Measurements from ENCODE around the gene VPS54. TPM values are rescaled to one million over a fixed set of nuclear protein-coding genes. Genes with fewer than 3 reads are reported as not detected.

Gene VPS54
- polyA plus RNA-seq, 1 of the 3 experiments (the other 2 are of a cell fraction): 5.3 TPM

GRCh38 chr2:64015391-64015790 is 3.8 kb downstream of the VPS54 start:
- peaks cover 79% of the 10 kb centered on the region for H3K79me2 ChIP-seq (ENCODE audit: insufficient read depth)
- ChIA-PET CTCF (interaction anchor here (1.1 kb wide), 1 partner anchor 631 kb away, joined by 3 read pairs; no protein-coding TSS in a partner anchor), POLR2A (no interaction called here)
- TF ChIP-seq ZBTB33 (IDR thresholded peaks at IDR 0.05; ENCODE audit: borderline replicate concordance, low read depth) (no peak), RCOR1 (IDR thresholded peaks at IDR 0.05; ENCODE audit: low read length) (no peak), RFX5 (IDR thresholded peaks at IDR 0.05; ENCODE audit: low read length) (no peak)
- no peak overlapping the region for H2AFZ ChIP-seq (ENCODE audit: low read depth)
- no peak overlapping the region for H3K4me3 ChIP-seq (ENCODE audit: low read depth in 2 of 2, low read length in 1 of 2)
- no peaks in the 10 kb centered on the region for H3K27me3 ChIP-seq (ENCODE audit: insufficient read depth)
- 89% methylated on average over 5 of the region's 5 CpGs for WGBS (ENCODE audit: low lambda C conversion rate)
- no peak overlapping the region for H3K4me2 ChIP-seq
- peaks cover 16% of the 10 kb centered on the region for H4K20me1 ChIP-seq (ENCODE audit: insufficient read depth)
- peaks cover 0 to 7% of the 10 kb centered on the region in 2 experiments for H3K36me3 ChIP-seq (replicated peaks in 1 of 2; ENCODE audit: control insufficient read depth in 1 of 2, insufficient read depth in 2 of 2, low read length in 1 of 2)
- no peak for DNase-seq
- H3K9ac ChIP-seq: no peak overlapping the region
- no peaks in the 10 kb centered on the region for H3K9me3 ChIP-seq
- H3F3A ChIP-seq (replicated peaks; ENCODE audit: insufficient read depth): peaks cover 28% of the 10 kb centered on the region
- no peaks in the 10 kb centered on the region for H3K9me2 ChIP-seq
- H3K4me1 ChIP-seq (ENCODE audit: control insufficient read depth in 1 of 2, insufficient read depth in 2 of 2, low read depth in 1 of 2, low read length in 1 of 2): peaks cover 4 to 21% of the 10 kb centered on the region in 2 experiments
- H3K27ac ChIP-seq (ENCODE audit: low read depth in 2 of 2, low read length in 1 of 2): no peak overlapping the region

- H3K27ac ChIP-seq (ENCODE audit: low read depth in 2 of 2, low read length in 1 of 2): no peak overlapping the region
- H3K9me2 ChIP-seq: no peaks in the 10 kb centered on the region
- TF ChIP-seq CHD2 (IDR thresholded peaks at IDR 0.05; ENCODE audit: low read length, partially characterized antibody) (no peak), GABPA (IDR thresholded peaks at IDR 0.05; ENCODE audit: low read depth) (no peak), YY1 (IDR thresholded peaks at IDR 0.05; ENCODE audit: low read depth) (no peak), TEAD4 (IDR thresholded peaks at IDR 0.05; ENCODE audit: borderline replicate concordance, insufficient read depth) (no peak), MXI1 (IDR thresholded peaks at IDR 0.05; ENCODE audit: low read depth, low read length) (no peak), JUND (IDR thresholded peaks at IDR 0.05) (no peak), SIN3A (IDR thresholded peaks at IDR 0.05; ENCODE audit: borderline replicate concordance, low read depth, low read length) (no peak), IRF3 (IDR thresholded peaks at IDR 0.05; ENCODE audit: low read depth, low read length) (no peak), REST (IDR thresholded peaks at IDR 0.05; ENCODE audit: low read depth, low read length) (no peak), USF1 (IDR thresholded peaks at IDR 0.05; ENCODE audit: borderline replicate concordance, low read depth) (no peak), RCOR1 (IDR thresholded peaks at IDR 0.05; ENCODE audit: low read length) (no peak), USF2 (IDR thresholded peaks at IDR 0.05; ENCODE audit: borderline replicate concordance, low read depth, low read length) (no peak), FOXM1 (IDR thresholded peaks at IDR 0.05; ENCODE audit: low read depth) (no peak), TAF1 (IDR thresholded peaks at IDR 0.05; ENCODE audit: borderline replicate concordance, low read depth, low read length) (no peak)
- DNase-seq: no peak
- POLR2A ChIA-PET: no interaction called here
- peaks cover 0 to 7% of the 10 kb centered on the region in 2 experiments for H3K36me3 ChIP-seq (replicated peaks in 1 of 2; ENCODE audit: control insufficient read depth in 1 of 2, insufficient read depth in 2 of 2, low read length in 1 of 2)
- H3K27me3 ChIP-seq (ENCODE audit: insufficient read depth): no peaks in the 10 kb centered on the region
- H3K79me2 ChIP-seq (ENCODE audit: insufficient read depth): peaks cover 87% of the 10 kb centered on the region
- H3K9ac ChIP-seq: no peak overlapping the region
- 86% methylated on average over 1 of the region's 1 CpG for WGBS (ENCODE audit: low lambda C conversion rate)
- no peak overlapping the region for H3K4me3 ChIP-seq (ENCODE audit: low read depth in 2 of 2, low read length in 1 of 2)
- H3F3A ChIP-seq (replicated peaks; ENCODE audit: insufficient read depth): peaks cover 20% of the 10 kb centered on the region
- H3K4me1 ChIP-seq (ENCODE audit: control insufficient read depth in 1 of 2, insufficient read depth in 2 of 2, low read depth in 1 of 2, low read length in 1 of 2): peaks cover 2 to 13% of the 10 kb centered on the region in 2 experiments
- H4K20me1 ChIP-seq (ENCODE audit: insufficient read depth): peaks cover 18% of the 10 kb centered on the region
- H3K9me3 ChIP-seq: no peaks in the 10 kb centered on the region
- CTCF ChIA-PET: no interaction called here
- no peak overlapping the region for H3K4me2 ChIP-seq
- H2AFZ ChIP-seq (ENCODE audit: low read depth): no peak overlapping the region
Measured at GRCh38 chr2:64014628-64015027, 4.6 kb downstream of the VPS54 start.
